Upper lobe of left lung (tissue), 4 donors: ENCODE data around the gene BRIP1.

Source experiments
- POLR2A ChIP-seq, 4 donors: fragments of 450-650 bp; IDR thresholded peaks; one replicate each; pipeline ENCODE4 v1.5.1; 2016 to 2017; ENCODE audit warnings: antibody characterized with exemption in 4 of 4, mild to moderate bottlenecking in 2 of 4
- TF ChIP-seq, protein P1 (sequence below), 6 experiments: fragments of 450-650 bp in 4 of 6; fragments of 200-600 bp in 2 of 6; sonication (generic) in 2 of 6; IDR thresholded peaks; one replicate each; pipeline ENCODE4 v1.5.1; 2016 to 2019; ENCODE audit warnings: antibody characterized with exemption in 6 of 6

- TF ChIP-seq, protein P1, sequence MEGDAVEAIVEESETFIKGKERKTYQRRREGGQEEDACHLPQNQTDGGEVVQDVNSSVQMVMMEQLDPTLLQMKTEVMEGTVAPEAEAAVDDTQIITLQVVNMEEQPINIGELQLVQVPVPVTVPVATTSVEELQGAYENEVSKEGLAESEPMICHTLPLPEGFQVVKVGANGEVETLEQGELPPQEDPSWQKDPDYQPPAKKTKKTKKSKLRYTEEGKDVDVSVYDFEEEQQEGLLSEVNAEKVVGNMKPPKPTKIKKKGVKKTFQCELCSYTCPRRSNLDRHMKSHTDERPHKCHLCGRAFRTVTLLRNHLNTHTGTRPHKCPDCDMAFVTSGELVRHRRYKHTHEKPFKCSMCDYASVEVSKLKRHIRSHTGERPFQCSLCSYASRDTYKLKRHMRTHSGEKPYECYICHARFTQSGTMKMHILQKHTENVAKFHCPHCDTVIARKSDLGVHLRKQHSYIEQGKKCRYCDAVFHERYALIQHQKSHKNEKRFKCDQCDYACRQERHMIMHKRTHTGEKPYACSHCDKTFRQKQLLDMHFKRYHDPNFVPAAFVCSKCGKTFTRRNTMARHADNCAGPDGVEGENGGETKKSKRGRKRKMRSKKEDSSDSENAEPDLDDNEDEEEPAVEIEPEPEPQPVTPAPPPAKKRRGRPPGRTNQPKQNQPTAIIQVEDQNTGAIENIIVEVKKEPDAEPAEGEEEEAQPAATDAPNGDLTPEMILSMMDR (IDR thresholded peaks at IDR 0.05), result no peak
- TF ChIP-seq POLR2A (IDR thresholded peaks at IDR 0.05), result no peak
Measured at GRCh38 chr17:61774724-61775123, 88.6 kb downstream of the BRIP1 start.
